Measurements from ENCODE around the gene SGIP1. TPM values are rescaled to one million over a fixed set of nuclear protein-coding genes. Genes with fewer than 3 reads are reported as not detected.

SGIP1 gene
- total and polyA plus RNA-seq, 2 of the 8 experiments (the other 6 are each of a cell fraction or from before 2014, with no cell fraction given), result 1.4 to 2.1 TPM

GRCh38 chr1:66526991-66527390 is 7.0 kb upstream of the SGIP1 start:
- Histone ChIP-seq H3K9me3 (ENCODE audit: insufficient read depth in 2 of 2, low read depth in 1 of 2, low read length in 1 of 2) (no peaks in the 10 kb centered on the region), H3K23ac (ENCODE audit: insufficient read length) (no peak overlapping the region), H4K20me1 (replicated peaks in 1 of 2; ENCODE audit: control insufficient read depth in 1 of 2, insufficient read depth in 2 of 2, low read length in 2 of 2) (no peaks in the 10 kb centered on the region), H4K91ac (replicated peaks; ENCODE audit: insufficient read length, low read length) (no peak overlapping the region), H3K4ac (replicated peaks; ENCODE audit: insufficient read length, low read depth, low read length) (no peak overlapping the region), H3K4me1 (replicated peaks in 1 of 4; ENCODE audit: control insufficient read depth in 3 of 4, insufficient read depth in 4 of 4, low read length in 3 of 4) (peaks cover 0 to 6% (median 3%) of the 10 kb centered on the region in 4 experiments; a peak in 6 of 7 replicates), H3K56ac (replicated peaks; ENCODE audit: insufficient read length, low read depth, low read length) (no peak overlapping the region), H3K18ac (ENCODE audit: extremely low read depth, low read length) (no peak overlapping the region), H3K4me3 (ENCODE audit: extremely low read depth in 1 of 4, insufficient read depth in 2 of 4, low read depth in 3 of 4, low read length in 4 of 4) (no peak overlapping the region), H3K79me1 (ENCODE audit: low read depth, low read length) (no peaks in the 10 kb centered on the region), H3K14ac (ENCODE audit: insufficient read length) (no peak overlapping the region), H2AFZ (ENCODE audit: low read length) (no peak overlapping the region), H3K4me2 (ENCODE audit: insufficient read depth in 1 of 2, low read depth in 2 of 2, low read length in 2 of 2) (no peak overlapping the region), H3K27ac (ENCODE audit: low read depth, low read length) (no peak overlapping the region), H3K9ac (replicated peaks in 1 of 4; ENCODE audit: extremely low read depth in 1 of 4, low read depth in 3 of 4, low read length in 3 of 4) (no peak overlapping the region), H2BK15ac (ENCODE audit: low read length) (no peak overlapping the region), H2BK12ac (ENCODE audit: low read depth, low read length) (no peak overlapping the region), H4K8ac (ENCODE audit: extremely low read depth, insufficient read depth, low read length) (no peak overlapping the region), H2BK20ac (ENCODE audit: low read length) (no peak overlapping the region), H4K5ac (ENCODE audit: insufficient read length, low read depth, low read length) (no peak overlapping the region), H3K79me2 (ENCODE audit: control insufficient read depth in 1 of 2, insufficient read depth in 2 of 2, low read length in 2 of 2) (no peaks in the 10 kb centered on the region), H2AK5ac (ENCODE audit: low read depth, low read length) (no peak overlapping the region), H3K36me3 (ENCODE audit: control insufficient read depth in 2 of 4, insufficient read depth in 4 of 4, low read length in 3 of 4) (no peaks in the 10 kb centered on the region), H2BK5ac (ENCODE audit: low read depth, low read length) (no peak overlapping the region), H3K23me2 (ENCODE audit: low read depth, low read length) (no peaks in the 10 kb centered on the region), H3K27me3 (replicated peaks in 1 of 4; ENCODE audit: control insufficient read depth in 3 of 4, extremely low read depth in 1 of 4, insufficient read depth in 3 of 4, low read length in 3 of 4) (peaks cover 0 to 1% (median 0%) of the 10 kb centered on the region in 4 experiments; a peak in 2 of 7 replicates), H2BK120ac (replicated peaks; ENCODE audit: low read depth, low read length) (no peak overlapping the region)
- POLR2A ChIA-PET (ENCODE audit: partially characterized antibody), result no interaction called here
- WGBS, 2 experiments (ENCODE audit: extremely low coverage in 1 of 2, insufficient coverage in 1 of 2, insufficient read length in 1 of 2, insufficient replicate concordance in 2 of 2, low coverage in 1 of 2, low lambda C conversion rate in 2 of 2, missing lambda C conversion rate in 1 of 2), result 80% methylated on average over 2 of the region's 2 CpGs; no CpG with 5 or more reads in 1 of the 2 experiments
- FAIRE-seq (no peak), DNase-seq (ENCODE audit: low read depth in 1 of 2, low spot score in 2 of 2) (no peak)
- CTCF ChIA-PET (ENCODE audit: partially characterized antibody), result interaction anchor here (1.5 kb wide), 1 partner anchor 199 kb away, joined by 6 read pairs; no protein-coding TSS in a partner anchor
- no peak for TF ChIP-seq TAF1 (IDR thresholded peaks at IDR 0.05; ENCODE audit: low read depth, low read length)
- no peak for TF ChIP-seq HDAC2 (IDR thresholded peaks at IDR 0.05; ENCODE audit: borderline replicate concordance in 1 of 2, low read depth in 2 of 2, low read length in 2 of 2)
- TF ChIP-seq RBBP5 (IDR thresholded peaks at IDR 0.05; ENCODE audit: borderline replicate concordance, low read depth, low read length), result no peak
- TF ChIP-seq GTF2F1 (IDR thresholded peaks at IDR 0.05; ENCODE audit: borderline replicate concordance, low read depth, low read length), result no peak
- no peak for TF ChIP-seq SP2 (IDR thresholded peaks at IDR 0.05; ENCODE audit: low read length)
- no peak for TF ChIP-seq SIX5 (IDR thresholded peaks at IDR 0.05; ENCODE audit: low read depth, low read length)
- no peak for TF ChIP-seq JUND (IDR thresholded peaks at IDR 0.05; ENCODE audit: low read length)
- no peak for TF ChIP-seq POU5F1 (IDR thresholded peaks at IDR 0.05; ENCODE audit: low read depth, low read length)
- no peak for TF ChIP-seq YY1 (IDR thresholded peaks at IDR 0.05; ENCODE audit: low read depth, low read length)
- no peak for TF ChIP-seq FOSL1 (IDR thresholded peaks at IDR 0.05; ENCODE audit: insufficient read depth, low read depth, low read length)
- TF ChIP-seq PHF8 (conservative IDR thresholded peaks at IDR 0.05; ENCODE audit: low read depth, low read length), result no peak
- no peak for TF ChIP-seq KDM4A (IDR thresholded peaks at IDR 0.05; ENCODE audit: low read depth, low read length, severe bottlenecking)
- no peak for TF ChIP-seq ZNF274 (IDR thresholded peaks at IDR 0.05; ENCODE audit: borderline replicate concordance, extremely low read depth, low read length)
- no peak for TF ChIP-seq BCL11A (IDR thresholded peaks at IDR 0.05; ENCODE audit: low read depth in 2 of 2, low read length in 2 of 2)
- TF ChIP-seq CEBPB (IDR thresholded peaks at IDR 0.05; ENCODE audit: low read depth, low read length), result no peak
- TF ChIP-seq CHD1 (IDR thresholded peaks at IDR 0.05; ENCODE audit: low read depth, low read length), result no peak
